ENCODE results near the gene RAB11FIP4.

The RAB11FIP4 gene

DNA sequence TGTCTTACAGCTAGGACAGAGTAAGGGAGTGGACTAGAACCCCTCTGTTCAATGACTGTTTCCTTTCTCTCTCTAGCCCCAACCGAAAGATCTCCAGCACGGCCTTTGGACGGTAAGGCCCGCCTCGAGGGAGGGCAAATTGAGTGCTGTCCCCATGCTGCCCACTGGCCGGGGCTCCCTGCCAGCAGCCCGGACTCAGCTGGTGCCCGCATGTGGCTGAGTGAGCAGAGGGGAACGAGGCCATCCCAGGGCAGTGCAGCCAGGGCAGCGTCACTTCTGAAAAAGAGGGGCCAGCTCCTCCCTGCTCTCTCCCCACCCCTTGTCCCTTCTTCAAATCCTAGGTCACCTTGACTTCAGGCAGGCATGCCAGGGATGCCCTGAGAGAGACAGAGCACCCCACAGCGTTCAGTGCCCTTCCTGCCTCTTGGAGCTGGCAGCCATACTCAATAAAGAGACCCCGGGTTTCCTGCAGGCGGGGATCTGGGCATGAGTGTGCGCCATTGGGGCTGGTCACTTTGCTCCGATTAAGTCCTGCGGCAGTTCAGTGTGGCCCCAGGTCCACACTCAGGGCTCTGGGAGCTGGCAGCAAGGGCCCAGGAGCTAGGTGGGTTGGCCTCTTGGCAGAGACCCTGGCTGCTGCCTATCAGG is 130.9 kb downstream of the RAB11FIP4 start:
- in situ Hi-C loops (cut with MboI; ENCODE audit: low sequenced_read_pairs): no loop called here

DNA sequence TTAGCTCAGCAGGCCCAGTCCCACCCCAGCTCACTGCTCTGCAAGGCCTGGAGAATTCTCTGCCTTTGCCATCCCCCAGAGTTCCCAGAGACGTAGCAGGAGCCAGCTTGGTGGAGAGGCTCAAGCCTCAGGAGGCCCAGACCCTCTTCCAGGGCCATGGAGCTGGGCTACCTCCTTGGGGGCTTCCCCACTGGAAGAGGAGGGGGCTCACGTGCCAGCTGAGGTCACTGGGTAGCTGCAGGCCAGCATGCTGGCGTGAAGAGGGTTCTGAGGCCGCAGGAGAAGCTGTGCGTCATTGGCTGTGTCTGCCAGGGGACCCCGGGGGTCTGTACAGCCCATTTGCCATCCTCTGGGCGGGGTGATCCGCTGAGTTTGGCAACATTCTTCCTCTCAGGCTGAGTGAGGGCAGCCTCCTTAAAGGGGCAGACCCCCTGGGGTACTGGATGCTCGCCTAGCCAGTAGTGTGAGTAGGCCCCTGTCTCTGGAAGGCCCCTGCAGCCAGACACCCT is 131.6 kb downstream of the RAB11FIP4 start:
- in situ Hi-C loops (cut with MboI; ENCODE audit: low sequenced_read_pairs): no loop called here

DNA sequence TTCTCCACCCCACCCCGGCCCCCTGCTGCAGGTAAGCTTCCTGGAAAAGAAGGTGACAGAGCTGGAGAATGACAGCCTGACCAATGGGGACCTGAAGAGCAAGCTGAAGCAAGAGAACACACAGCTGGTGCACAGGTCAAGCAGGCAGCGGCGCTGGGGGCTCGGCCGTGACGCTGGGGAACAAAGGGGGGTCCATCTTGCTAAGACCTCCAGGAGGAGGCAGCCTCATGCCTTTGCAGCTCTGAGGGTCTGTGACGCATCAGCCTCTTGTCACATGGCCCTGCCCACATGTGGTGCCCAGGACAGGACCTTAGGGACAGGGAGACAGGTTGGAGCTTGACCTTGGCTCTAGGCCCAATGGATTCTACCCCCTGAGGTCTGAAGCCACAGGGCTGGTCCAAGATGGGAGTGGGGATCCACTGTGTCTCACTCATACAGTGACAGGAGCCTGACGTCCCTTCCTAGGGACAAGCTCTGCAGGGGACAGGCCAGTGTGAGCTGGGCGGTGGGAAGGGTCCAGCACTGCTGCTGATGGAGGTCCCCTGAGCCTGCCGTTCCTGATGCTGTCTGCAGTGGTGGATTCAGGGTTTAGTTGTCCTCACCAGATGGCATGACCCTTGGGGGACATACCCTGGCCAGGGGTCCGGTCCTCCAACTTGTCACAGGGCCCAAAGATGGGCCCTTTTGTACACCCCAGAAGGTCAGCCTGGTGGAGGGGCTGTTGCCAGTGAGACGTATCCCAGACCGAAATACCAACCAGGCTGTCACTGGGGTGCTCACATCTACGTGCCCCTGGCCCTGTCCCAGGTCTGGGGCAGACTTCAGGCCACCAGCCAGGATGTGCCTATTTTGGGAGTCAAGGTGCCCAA is 132.6 kb downstream of the RAB11FIP4 start:
- in situ Hi-C loops (cut with MboI; ENCODE audit: low sequenced_read_pairs): no loop called here

DNA sequence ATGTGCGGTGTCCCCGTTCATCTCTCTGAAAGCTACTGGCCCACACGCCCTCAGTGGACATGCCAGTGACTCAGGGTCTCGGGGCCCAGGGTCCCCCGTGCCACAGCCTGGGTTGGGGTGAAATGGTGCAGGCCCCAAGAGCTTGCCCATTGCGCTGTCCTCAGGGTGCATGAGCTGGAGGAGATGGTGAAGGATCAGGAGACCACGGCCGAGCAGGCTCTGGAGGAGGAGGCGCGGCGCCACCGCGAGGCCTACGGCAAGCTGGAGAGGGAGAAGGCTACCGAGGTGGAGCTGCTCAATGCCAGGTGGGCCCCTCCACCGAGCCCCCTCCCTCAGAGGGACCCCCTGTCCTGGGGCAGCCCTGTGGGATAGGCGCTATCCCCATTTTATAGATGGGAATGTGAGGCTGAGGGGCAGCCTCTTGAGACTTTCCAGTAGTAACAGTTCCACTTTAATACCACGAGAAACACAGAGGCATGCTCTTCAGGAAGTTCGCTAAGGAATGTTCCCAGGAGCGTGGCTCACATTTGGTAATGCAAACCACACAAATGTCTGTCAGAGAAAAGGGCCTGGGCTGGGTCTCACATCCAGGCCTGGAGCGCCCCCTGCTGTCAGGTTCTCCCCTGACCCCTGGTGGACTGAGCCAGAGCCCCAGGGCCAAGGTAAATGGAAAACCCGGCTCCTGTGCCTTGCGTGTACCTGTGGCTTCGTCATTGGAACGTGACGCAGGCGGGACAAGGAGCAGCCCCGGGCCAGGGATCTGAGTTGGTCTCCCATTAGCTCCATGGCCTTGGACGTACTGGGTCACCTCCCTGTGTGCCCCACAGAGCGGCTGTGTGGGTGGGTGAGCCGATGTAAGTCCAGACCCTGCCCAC is 133.7 kb downstream of the RAB11FIP4 start:
- in situ Hi-C loops (cut with MboI; ENCODE audit: low sequenced_read_pairs): no loop called here

DNA sequence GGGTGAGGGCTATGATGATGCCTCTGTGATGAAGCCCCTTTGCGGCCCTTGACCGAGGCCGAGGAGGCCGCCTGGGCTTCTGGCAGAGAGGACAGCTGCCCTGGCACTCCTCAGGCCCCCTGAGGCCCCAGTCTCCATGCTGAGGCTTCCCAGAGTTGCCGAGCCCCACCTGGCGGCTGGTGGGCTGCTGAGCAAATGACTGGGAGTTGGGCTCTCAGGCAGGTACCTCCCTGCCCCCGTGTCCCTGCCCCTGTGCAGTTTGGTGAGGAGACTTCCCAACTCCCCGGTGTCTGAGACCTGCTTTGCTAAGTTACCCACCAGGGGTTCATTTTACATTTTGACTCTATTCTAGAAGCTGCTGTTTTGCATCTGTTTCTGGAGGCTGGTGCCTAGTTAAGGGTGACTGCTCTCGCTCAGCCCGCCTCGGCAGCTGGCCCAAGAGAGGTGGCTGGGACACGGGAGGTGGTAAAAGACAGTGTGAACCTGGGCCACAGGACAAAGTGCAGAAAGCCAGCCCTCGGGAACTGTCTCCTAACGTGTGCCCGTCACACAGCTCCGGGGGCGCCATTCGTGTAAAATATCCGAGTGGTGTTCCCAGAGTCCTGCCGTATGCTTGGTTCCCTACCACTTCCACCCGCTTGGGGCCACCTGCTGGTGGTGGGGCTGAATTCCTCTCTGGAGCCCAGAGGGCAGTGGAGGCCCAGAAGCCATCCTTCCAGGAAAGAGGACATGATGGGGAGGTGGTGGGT is 134.5 kb downstream of the RAB11FIP4 start:
- in situ Hi-C loops (cut with MboI; ENCODE audit: low sequenced_read_pairs): no loop called here

DNA sequence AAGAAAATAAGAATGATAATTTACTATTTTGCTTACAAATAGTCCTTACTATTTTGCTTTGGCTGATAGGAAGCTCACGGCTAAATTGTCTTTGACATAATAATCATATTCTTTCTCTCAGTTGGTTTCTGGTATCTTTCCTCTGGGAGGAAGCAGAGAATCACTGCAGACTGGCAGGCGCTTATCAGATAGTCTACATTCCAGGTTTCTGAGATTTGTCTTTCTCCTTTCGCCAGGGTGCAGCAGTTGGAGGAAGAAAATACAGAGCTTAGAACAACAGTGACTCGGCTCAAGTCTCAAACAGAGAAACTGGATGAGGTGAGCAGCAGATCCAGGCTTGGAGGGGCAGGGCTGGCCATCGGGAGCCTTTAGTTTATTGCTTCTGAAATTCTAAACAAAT is 136.1 kb downstream of the RAB11FIP4 start:
- in situ Hi-C loops (cut with MboI; ENCODE audit: low sequenced_read_pairs): no loop called here

DNA sequence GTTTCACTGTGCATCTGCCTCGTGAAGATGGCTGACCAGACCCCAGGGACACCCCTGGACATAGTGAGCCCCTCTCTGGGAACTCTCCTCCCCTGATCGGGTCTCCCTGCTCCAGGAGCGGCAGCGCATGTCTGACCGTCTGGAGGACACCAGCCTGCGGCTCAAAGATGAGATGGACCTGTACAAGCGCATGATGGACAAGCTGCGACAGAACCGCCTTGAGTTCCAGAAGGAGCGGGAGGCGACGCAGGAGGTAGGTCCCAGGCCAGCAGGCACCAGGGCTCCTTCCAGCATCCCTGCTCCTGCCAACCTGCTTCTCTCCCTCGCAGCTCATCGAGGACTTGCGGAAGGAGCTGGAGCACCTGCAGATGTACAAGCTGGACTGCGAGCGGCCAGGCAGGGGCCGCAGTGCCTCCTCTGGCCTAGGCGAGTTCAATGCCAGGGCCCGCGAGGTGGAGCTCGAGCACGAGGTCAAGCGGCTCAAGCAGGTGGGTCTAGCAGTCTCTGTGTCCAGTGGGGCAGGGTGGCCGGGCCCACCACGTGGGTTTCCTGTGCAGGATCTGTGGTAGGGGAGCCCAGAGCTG is 136.9 kb downstream of the RAB11FIP4 start:
- in situ Hi-C loops (cut with MboI; ENCODE audit: low sequenced_read_pairs): no loop called here

DNA sequence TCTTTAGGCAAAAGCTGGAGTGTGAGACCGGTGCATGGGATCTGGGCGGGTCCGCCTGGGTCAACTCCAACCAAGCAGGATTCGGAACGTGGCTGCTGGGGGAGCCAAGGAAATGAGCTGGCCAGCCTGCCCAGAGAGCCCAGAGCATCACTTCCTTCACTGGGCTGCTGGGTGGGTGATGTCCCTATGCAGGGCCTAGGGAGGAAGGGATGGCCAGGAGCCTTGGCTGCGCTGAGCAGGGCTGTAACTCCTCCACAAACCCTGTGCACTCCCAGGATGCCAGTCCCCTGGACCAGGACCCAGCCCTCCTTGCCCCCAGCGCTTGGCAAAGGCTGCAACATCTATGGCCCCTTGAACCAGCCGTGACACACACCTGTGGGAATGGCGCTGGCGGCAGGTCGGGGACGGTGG is 138.4 kb downstream of the RAB11FIP4 start:
- in situ Hi-C loops (cut with MboI; ENCODE audit: low sequenced_read_pairs): no loop called here

DNA sequence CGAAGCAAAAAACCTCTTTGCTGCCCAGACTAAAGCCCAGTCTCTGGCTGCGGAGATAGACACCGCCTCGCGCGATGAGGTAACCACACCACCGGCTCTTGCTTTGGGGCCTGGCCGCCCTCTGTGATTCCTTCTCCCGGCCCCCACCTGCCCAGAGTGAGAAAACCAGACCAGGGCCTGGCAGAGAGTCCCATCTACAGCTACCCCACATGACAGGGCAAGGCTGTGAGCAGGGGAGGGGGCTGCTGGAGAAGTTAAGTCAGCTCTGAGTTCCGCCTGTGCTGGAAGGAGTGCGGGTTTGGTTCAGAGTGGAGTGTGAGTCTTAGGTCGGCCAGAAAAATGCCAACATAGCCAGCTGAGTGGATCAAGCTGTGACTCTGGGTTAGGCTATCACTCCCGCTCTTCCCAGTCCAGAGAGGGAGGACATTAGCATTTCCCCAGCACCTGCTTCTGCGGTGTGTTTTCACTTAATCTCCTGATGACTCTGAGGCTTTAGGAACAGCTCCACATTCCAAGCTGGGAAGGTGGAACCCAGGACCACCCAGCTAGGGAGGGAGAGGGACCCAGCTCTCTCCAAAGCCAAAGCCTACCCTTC is 139.0 kb downstream of the RAB11FIP4 start:
- in situ Hi-C loops (cut with MboI; ENCODE audit: low sequenced_read_pairs): no loop called here

DNA sequence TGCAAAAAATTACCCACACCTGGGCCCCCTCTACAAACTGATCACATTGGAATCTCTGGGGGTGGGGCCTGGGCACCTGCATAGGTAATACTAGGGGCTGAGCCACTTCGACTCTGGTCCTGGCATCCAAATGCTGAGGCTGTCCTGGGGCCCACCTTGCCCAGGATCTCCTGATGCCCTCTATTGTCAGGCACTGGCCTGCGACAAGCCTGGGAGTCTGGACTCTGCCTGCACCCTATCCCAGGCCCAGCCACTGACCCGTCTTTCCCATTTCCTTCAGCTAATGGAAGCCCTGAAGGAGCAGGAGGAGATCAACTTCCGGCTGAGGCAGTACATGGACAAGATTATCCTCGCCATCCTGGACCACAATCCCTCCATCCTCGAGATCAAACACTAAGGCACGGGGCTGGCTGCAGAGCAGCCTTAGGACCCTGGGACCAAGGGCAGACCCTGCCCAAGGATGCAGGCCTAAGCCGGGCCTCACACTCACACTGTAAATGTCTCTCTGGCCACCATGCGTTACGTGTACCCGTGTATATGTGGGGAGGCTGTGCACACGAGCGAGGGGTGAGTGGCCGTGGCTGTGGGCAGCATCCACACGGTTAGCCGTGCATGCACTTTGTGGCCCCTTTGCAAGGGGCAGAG is 140.0 kb downstream of the RAB11FIP4 start:
- in situ Hi-C loops (cut with MboI; ENCODE audit: low sequenced_read_pairs): no loop called here

DNA sequence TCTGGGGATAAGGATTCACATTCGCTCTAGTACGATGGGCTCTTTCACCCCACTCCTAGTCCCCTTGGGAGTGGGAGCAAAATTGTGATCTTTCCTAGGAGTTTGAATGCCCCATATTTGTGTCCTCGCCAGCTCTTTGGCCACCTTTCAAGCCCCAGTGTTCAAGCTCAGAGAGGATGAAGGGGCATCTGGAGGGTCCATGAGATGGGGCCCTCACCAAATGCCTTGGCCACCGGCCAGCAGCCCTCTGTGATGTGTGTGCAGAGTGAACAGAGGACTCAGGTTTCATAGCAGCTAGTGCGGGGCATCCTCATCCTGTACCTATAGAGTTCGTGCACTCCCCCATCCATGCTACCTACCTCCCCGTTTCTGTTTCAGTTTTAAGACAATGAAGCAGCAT is 140.6 kb downstream of the RAB11FIP4 start:
- in situ Hi-C loops (cut with MboI; ENCODE audit: low sequenced_read_pairs): no loop called here

DNA sequence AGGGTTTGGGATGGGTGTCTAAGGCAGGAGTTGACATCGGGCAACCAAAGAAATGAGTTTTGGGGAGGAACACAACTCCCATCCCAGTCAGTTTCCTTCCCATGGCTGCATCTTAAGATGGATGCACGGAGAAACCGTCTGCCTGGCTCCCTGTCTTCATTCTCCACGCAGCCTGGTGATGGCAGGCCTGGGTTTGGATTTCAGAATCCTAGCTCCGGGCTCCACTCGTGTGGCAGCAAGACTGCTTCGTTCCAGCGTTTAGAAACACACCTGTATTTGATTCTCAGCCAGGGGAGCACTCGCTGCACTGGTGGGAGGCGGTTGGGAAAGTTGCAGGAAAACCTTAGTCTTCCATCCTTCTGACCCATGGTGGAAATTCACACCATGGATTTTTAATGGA is 141.1 kb downstream of the RAB11FIP4 start:
- in situ Hi-C loops (cut with MboI; ENCODE audit: low sequenced_read_pairs): no loop called here

DNA sequence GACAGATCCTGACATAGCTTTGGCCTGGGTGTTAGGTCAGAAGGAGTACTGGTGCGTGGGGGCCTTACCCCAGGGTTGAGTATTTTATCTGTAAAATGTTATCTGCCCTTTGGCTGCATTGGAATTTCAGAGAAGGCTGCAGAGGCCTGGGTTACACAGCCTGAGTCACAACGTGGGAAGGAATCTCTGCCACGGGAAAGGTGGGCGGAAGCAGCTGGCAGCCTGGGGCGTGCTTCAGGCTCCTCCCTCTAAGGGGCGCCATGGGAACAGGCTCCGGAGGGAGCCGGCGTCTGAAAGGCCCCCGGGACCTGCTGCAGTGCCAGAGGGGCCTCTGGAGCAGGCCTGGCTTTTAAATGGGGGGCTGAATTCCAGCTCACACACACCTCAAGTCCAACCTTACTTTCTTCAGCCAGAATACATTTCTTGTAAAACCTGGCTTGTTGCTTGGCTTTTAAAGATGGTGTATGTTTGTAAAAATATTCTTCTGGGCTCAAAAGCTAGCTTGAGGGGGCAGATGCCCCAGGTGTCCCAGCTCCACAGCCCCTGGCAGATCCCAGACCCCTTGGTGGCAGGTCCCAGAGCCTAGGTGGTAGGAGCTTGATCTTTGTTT is 142.2 kb downstream of the RAB11FIP4 start:
- in situ Hi-C loops (cut with MboI; ENCODE audit: low sequenced_read_pairs): no loop called here

DNA sequence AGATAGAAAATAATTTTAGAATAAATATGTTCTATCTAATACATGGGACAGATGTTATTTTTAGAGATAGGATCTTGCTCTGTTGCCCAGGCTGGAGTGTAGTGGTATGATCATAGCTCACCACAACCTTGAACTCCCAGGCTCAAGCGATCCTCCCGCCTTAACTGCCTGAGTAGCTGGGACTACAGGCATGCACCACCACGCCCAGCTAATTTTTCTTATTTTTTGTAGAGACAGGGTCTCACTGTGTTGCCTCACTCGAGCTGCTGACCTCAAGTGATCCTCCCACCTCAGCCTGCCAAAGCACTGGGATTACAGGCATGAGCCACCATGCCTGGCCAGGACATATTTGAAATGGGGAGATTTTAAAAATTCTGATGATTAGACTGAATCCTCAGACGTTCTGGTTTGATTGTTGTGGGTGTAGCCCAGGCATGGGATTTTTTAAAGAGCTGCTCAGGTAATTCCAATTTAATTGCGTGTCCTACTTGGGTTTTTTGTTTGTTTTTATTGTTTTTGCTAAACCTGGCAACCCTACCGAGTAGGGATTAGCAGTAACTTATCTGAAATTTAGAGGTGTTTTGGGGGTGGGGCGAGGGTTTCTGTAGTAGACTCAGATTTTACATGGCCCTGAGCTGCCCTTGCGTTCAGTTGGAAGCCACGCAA is 142.9 kb downstream of the RAB11FIP4 start:
- in situ Hi-C loops (cut with MboI; ENCODE audit: low sequenced_read_pairs): no loop called here

DNA sequence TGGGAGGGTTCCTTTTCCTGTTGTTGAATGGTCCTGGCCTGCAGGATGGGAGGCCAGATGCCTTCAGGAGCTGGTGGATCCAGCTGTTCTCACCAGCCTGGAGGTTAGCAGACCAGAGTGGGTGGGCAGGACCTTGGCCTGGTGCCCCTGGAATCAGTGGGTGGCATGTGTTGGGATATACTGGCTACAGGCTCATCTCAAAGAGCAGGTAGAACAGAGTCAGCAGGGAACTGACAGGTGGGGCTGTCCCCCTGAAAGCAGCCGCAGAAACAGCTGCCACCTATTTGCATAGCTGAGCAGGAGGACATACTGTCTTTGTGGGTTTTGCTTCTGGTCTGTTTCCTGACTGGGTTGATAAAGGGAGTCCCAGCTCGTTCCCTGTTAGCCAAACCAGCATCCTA is 144.1 kb downstream of the RAB11FIP4 start:
- in situ Hi-C loops (cut with MboI; ENCODE audit: low sequenced_read_pairs): no loop called here

DNA sequence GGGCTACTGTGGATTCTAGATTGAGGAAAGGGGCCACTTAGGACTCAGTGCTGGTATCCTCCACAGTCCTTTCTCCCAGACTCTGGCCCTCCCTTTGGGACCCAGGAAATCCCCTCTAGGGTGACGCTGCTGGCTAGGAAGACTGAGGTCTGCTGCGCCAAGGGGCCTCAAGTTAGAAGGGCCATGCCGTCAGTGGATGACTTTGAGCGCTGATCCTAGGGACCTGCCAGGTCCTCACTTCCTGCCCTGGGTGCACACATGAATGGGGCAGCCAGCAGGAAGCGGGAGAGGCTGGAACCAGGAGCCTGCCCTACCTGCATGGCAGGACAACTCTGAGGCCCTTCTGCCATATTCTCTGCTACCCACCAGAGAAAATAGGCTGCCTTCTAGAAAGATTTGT is 145.0 kb downstream of the RAB11FIP4 start:
- in situ Hi-C loops (cut with MboI; ENCODE audit: low sequenced_read_pairs): no loop called here

DNA sequence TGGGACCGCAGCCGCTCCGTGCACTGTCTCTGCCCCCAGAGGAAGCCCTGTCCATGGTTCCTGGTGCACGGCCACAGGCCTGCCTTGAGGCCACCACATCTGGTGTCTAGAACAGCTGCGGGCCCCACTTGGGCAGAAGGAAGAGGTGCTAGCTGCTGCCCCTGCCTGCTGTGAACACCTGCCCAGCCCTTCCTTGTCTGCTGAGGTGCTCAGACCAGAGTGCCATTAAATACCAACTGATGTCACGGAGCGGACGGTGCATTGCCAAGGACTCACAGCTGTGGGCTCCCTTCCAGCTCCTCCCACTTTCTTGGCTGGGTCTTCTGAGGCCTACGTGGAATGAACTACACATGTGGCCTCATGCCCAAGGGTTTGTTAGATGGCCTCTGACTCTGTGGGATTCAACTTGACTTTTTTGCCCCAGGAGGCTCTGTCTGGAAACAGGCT is 146.1 kb downstream of the RAB11FIP4 start:
- in situ Hi-C loops (cut with MboI; ENCODE audit: low sequenced_read_pairs): no loop called here

DNA sequence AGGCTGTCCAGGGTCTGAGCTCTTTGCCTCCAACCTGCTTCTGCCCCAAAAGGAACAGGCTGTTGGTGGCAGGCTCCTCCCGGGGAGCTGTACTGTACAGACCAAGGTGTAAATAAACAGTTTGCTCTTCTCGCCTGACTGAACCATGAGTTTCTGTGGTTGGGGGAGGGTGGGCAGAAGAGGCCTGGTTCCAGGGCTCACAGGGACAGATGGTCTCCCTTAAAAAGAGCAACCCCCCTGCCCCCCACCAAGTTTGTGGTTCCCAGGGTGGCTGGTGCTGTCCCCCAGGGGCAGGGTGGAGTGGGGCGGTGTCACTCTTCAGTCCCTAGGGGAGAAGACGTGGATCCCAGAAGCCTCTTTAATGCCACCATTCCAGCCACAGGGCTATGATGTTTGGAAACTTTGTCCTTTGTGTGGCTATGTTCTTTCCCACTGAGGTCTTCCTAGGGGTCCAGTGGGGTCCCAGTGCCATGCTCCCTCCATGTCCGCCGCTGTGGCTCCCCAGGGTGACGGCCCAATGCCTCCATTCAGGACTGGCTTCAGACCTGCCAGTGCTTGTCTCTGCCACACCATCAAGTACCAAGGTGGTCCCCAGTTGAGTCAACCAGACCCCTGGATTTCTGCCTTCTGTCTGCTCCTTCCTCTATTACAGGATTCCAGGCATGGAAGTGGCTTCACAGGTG is 146.7 kb downstream of the RAB11FIP4 start:
- in situ Hi-C loops (cut with MboI; ENCODE audit: low sequenced_read_pairs): no loop called here

Data from hTERT RPE-1 (cell line).